Stimulated activated CD8-positive, alpha-beta memory T cell treated with anti-CD3 and anti-CD28 coated beads, Interleukin-7, amount 100 ng/mL, for 1 hour (primary cell): ENCODE measurements around the gene CMTM3.
A peak's percentile ranks its signal among the peaks of the same experiment; 100 is the strongest.
"Not testable (repeated sequence)": the region's sequence is repeated elsewhere in the genome, so short reads cannot be mapped to it uniquely, and the experiment has no call there.

Experiments
- DNase-seq, 2 donors: peaks; one replicate each; pipeline ENCODE4 v3.0.0-alpha.2; 2020; ENCODE audit warnings: low read depth in 2 of 2

Gene CMTM3

GRCh38 chr16:66585481-66586239 is 18.8 kb upstream of the CMTM3 start:
- no peak for DNase-seq

- DNase-seq = no peak
Observed at GRCh38 chr16:66587881-66588600, 16.5 kb upstream of the CMTM3 start.

DNA sequence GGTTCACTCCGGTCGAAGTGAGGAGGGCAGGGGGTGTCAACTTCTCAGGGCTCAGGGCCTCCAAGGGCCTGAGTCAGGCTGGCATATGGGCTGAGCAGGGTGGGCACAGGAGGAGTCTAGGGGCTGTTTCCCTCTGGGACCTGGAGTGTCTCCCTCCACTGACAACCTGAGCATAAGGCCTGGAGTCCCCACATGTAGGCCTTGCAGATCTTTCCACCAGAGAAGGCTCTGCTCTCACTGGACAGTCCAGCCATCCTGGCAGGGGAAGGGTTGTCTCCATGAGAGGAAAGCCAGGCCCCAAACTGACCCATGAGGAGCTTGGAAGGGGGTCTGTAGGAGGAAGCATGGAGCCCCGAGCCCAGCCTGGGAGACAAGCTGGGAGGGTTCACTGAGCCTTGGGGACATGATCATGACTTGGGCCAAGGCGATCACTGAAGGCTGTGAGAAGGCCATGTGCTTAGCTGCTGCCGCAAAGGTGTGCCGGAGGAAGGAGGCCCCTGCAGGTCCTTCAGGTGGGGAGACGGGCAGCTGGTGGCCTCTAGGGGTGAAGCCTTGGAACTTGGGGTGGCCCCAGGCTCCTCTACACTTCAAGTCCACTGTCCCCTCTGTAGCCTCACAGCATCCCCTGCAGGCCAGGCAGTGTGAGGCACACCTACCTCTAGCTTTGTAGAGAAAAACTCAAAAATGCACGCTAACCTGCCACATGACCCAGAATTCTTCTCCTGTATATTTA is 15.4 kb upstream of the CMTM3 start:
- DNase-seq = peak; percentile 21 to 37

GRCh38 chr16:66590322-66590721 is 14.2 kb upstream of the CMTM3 start:
- no peak for DNase-seq

GRCh38 chr16:66591018-66591417 is 13.5 kb upstream of the CMTM3 start:
- DNase-seq = no peak

DNA sequence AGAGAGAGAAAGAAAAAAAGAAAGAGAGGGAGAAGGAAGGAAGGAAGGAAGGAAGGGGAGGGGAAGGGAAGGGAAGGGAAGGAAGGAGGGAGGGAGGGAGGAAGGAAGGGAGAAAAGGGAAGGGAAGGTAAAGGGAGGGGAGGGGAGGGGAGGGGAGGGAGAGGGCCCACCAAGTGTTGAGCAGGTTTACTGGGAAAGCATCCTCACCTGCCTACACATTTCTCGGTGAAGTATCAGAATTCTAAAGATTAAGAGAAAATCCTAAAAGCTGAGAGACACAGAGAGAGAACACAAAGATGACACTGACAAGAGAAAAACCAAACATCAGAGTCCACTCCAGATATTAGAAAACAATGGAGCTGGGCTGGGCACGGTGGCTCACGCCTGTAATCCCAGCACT is 12.3 kb upstream of the CMTM3 start:
- no peak for DNase-seq

DNA sequence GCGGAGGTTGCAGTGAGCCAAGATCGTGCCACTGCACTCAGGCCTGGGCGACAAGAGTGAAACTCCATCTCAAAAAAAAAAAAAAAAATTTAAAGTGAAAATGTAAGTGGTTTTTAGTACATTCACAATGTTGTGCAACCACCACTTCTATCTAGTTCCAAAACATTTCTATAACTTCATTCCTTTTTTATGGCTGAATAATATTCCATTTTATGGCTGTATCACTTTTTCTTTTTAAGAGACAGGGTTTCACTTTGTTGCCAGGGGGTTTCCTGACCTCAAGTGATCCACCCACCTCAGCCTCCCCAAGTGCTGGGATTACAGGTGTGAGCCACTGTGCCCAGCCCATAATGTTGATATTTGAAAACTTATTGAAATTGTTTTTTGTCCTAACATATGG is 11.7 kb upstream of the CMTM3 start:
- DNase-seq = no peak

DNA sequence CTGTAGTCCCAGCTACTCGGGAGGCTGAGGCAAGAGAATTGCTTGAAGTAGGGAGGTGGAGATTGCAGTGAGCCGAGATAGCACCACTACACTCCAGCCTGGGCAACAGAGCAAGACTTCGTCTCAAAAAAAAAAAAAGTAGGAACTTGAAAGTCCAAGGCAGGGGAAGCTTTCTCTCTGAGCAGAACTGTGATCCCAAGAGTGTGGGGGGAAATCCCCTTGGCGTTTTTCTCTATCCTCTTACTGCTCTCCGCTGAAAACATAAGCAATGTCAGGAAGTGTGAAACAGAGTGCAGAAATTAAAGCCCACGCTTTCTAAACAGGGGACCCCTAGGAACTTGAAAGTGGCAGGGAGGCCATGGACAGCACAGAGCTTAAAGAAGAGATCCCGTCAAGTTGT is 9.8 kb upstream of the CMTM3 start:
- DNase-seq = no peak

- DNase-seq = not testable (repeated sequence)
Observed at GRCh38 chr16:66596559-66596958, 7.9 kb upstream of the CMTM3 start.

GRCh38 chr16:66596986-66597848 is 7.3 kb upstream of the CMTM3 start:
- DNase-seq = no peak

GRCh38 chr16:66598111-66598510 is 6.4 kb upstream of the CMTM3 start:
- DNase-seq = no peak

- no peak for DNase-seq
Observed at GRCh38 chr16:66599726-66600125, 4.8 kb upstream of the CMTM3 start.

GRCh38 chr16:66600477-66600876 is 4.0 kb upstream of the CMTM3 start:
- no peak for DNase-seq

DNA sequence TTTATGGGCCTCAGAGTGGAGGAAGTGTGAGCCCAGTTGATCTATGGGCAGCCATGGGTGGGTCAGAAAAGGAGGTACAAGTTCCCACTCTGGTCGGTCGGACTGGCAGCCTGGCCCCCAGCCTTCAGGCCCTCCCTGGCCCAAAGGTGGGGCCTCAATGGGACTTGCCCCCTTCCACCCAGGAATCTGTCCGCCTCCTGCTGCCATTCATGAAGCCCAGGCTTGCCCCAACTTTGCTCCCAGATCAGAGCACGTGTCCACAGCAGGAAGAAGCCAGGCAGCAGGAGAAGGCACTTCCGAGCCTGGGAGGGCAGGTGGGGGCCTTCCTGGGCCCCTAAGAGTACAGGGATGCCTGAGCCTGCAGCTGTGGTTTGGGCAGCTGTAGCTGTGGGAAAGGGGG is 3.0 kb upstream of the CMTM3 start:
- no peak for DNase-seq

- DNase-seq = peak; percentile 37 to 41
Observed at GRCh38 chr16:66603537-66604375, 748 bp upstream of the CMTM3 start.

DNA sequence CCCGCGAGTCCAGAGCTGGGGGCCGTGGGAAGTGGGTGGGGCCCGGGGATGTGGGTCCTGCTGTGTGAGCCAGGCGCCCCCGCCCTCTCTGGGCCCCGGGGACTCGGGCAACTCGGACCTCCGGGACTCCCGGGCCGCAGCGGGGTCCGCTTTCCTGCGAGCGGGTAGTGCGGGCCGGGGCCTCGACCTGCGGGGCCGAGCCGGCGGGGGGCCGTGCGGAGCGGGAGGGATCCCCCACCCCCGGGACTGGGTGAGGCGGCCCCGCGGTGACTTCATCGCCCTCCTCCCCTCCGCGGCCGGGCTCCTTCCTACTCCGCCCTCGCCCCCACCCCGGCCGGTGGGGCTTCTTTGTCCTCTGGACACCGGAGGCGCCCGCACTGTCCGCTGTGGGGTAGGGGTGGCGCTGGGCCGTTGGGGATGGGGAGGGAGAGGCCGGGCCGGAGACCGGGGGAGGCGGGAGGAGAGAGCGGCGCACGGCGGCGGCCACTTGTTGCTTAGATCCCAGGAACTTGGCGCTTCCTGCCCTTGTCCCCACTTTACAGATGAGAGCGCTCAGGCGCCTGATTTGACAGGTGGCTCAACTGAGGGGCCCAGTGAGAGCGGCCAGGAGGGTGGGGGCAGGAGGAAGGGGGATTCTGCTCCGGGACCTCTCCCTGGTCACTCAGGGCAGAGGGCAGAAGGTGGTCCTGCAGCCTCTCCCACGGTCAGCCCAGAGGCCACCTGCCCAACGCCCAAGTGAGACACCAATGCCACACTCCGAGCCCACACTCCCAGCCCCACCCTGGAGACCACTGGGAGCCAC is 874 bp downstream of the CMTM3 start:
- no peak for DNase-seq

GRCh38 chr16:66605979-66606751 is 1.7 kb downstream of the CMTM3 start:
- no peak for DNase-seq

DNA sequence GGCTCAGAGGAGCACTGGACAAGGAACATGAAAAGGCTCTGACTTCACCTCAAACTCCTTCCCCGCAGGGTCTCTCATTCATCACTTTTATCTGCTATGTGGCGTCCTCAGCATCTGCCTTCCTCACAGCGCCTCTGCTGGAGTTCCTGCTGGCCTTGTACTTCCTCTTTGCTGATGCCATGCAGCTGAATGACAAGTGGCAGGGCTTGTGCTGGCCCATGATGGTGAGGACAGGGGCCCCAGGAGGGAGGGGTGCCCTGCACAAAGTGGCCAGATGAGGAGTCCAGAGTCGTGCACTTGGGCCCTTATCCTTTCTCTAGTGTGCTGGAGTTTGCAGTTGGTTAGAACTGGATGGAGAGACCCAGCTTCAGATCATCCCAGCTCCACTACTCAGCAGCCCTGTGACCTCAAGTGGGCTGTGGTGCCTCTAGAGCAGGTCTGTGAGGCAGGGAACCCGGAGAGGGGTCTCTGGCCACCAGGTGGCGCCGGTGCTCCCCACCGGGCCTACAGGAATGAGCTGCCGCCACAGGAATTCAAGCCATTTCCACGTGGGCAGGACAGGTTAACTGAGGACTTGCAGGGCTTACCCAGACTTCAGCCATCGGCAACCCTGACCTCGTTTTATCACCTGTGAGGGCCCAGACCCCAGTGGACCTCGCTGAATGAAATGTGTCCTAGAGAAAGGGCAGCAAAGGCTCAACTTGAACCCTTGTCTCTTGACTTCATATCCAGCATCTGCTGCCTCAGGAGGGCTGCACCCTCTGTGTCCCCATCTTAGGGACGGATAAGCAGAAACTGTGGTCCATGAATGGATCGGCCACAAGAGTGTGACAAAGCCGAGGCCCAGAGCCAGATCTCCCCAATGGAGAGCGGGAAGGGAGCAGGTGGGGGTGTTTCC is 4.0 kb downstream of the CMTM3 start:
- peak; percentile 60 to 73 for DNase-seq
